HUES6 (cell line): Measurements from ENCODE around the gene TAF3.
A peak's percentile ranks its signal among the peaks of the same experiment; 100 is the strongest.

Source experiments
- H3K27ac ChIP-seq: 2 replicates; pipeline ENCODE4 v1.7.0; 2013; ENCODE audit warnings: low read depth, mild to moderate bottlenecking, low read length, inconsistent platforms
- H3K27me3 ChIP-seq: 2 replicates; pipeline ENCODE4 v1.6.1; 2013; ENCODE audit warnings: low read length; ENCODE audit not compliant: control insufficient read depth, insufficient read depth
- H3K36me3 ChIP-seq: 2 replicates; pipeline ENCODE4 v1.6.1; 2013; ENCODE audit warnings: low read length; ENCODE audit not compliant: control insufficient read depth, insufficient read depth
- H3K4me1 ChIP-seq: 2 replicates; pipeline ENCODE4 v1.6.1; 2013; ENCODE audit warnings: low read length; ENCODE audit not compliant: control insufficient read depth, insufficient read depth
- H3K4me3 ChIP-seq: 2 replicates; pipeline ENCODE4 v1.5.1; 2013; ENCODE audit warnings: low read depth, low read length
- H3K9ac ChIP-seq: one replicate; pipeline ENCODE4 v1.6.1; 2013; ENCODE audit warnings: mild to moderate bottlenecking, low read length
- H3K9me3 ChIP-seq: 2 replicates; pipeline ENCODE4 v1.6.1; 2013; ENCODE audit warnings: low read depth, low read length; ENCODE audit not compliant: control insufficient read depth, insufficient read depth

The TAF3 gene

GRCh38 chr10:8054244-8054493, 235.9 kb downstream of the TAF3 start:
- H3K9ac ChIP-seq: peak overlapping the region; percentile 71
- peak overlapping the region; percentile 70 for H3K4me3 ChIP-seq
- H3K27ac ChIP-seq: no peak overlapping the region
- H3K9me3 ChIP-seq: no peaks in the 10 kb centered on the region
- H3K27me3 ChIP-seq: peaks cover 97% of the 10 kb centered on the region
- no peaks in the 10 kb centered on the region for H3K36me3 ChIP-seq
- H3K4me1 ChIP-seq: peaks cover 44% of the 10 kb centered on the region

GRCh38 chr10:8054494-8055407, 236.4 kb downstream of the TAF3 start, which contains the start of gene GATA3:
TSS of gene GATA3 (plus strand) at chr10:8054688. CDS start at chr10:8055656, 968 bp downstream.
- Histone ChIP-seq H3K36me3 (no peaks in the 10 kb centered on the region), H3K27me3 (peaks cover 97% of the 10 kb centered on the region), H3K27ac (no peak within 1 kb of the TSS), H3K4me1 (peaks cover 48% of the 10 kb centered on the region), H3K9ac (peak within 1 kb of the TSS; percentile 71), H3K9me3 (no peaks in the 10 kb centered on the region), H3K4me3 (peak within 1 kb of the TSS; percentile 70)

GRCh38 chr10:8055420-8056349, 237.4 kb downstream of the TAF3 start:
- H3K4me1 ChIP-seq: peaks cover 57% of the 10 kb centered on the region
- H3K9ac ChIP-seq: peak overlapping the region; percentile 64
- peaks cover 97% of the 10 kb centered on the region for H3K27me3 ChIP-seq
- H3K9me3 ChIP-seq: no peaks in the 10 kb centered on the region
- H3K36me3 ChIP-seq: no peaks in the 10 kb centered on the region
- H3K4me3 ChIP-seq: peak overlapping the region; percentile 70
- H3K27ac ChIP-seq: no peak overlapping the region

- peak overlapping the region; percentile 70 for H3K4me3 ChIP-seq
- peaks cover 97% of the 10 kb centered on the region for H3K27me3 ChIP-seq
- H3K9me3 ChIP-seq: no peaks in the 10 kb centered on the region
- no peaks in the 10 kb centered on the region for H3K36me3 ChIP-seq
- H3K4me1 ChIP-seq: peaks cover 64% of the 10 kb centered on the region
- peak overlapping the region; percentile 6 for H3K9ac ChIP-seq
- H3K27ac ChIP-seq: no peak overlapping the region
Observed at GRCh38 chr10:8056378-8056777, 238.1 kb downstream of the TAF3 start.

GRCh38 chr10:8056871-8057331, 238.6 kb downstream of the TAF3 start:
- H3K9ac ChIP-seq: peak overlapping the region; percentile 6
- H3K27ac ChIP-seq: no peak overlapping the region
- H3K9me3 ChIP-seq: no peaks in the 10 kb centered on the region
- peaks cover 70% of the 10 kb centered on the region for H3K4me1 ChIP-seq
- no peaks in the 10 kb centered on the region for H3K36me3 ChIP-seq
- H3K4me3 ChIP-seq: peak overlapping the region; percentile 70
- peaks cover 97% of the 10 kb centered on the region for H3K27me3 ChIP-seq

GRCh38 chr10:8057636-8058273, 239.4 kb downstream of the TAF3 start:
- no peaks in the 10 kb centered on the region for H3K36me3 ChIP-seq
- peaks cover 70% of the 10 kb centered on the region for H3K4me1 ChIP-seq
- H3K9ac ChIP-seq: no peak overlapping the region
- H3K27me3 ChIP-seq: peaks cover 97% of the 10 kb centered on the region
- H3K27ac ChIP-seq: no peak overlapping the region
- H3K4me3 ChIP-seq: peak overlapping the region; percentile 70
- H3K9me3 ChIP-seq: no peaks in the 10 kb centered on the region

- peaks cover 73% of the 10 kb centered on the region for H3K4me1 ChIP-seq
- H3K9me3 ChIP-seq: no peaks in the 10 kb centered on the region
- peaks cover 98% of the 10 kb centered on the region for H3K27me3 ChIP-seq
- H3K36me3 ChIP-seq: no peaks in the 10 kb centered on the region
- H3K4me3 ChIP-seq: peak overlapping the region; percentile 70
- no peak overlapping the region for H3K9ac ChIP-seq
- no peak overlapping the region for H3K27ac ChIP-seq
Observed at GRCh38 chr10:8058274-8059111, 240.2 kb downstream of the TAF3 start.

GRCh38 chr10:8059191-8059936, 241.1 kb downstream of the TAF3 start:
- no peak overlapping the region for H3K27ac ChIP-seq
- peaks cover 99% of the 10 kb centered on the region for H3K27me3 ChIP-seq
- no peaks in the 10 kb centered on the region for H3K36me3 ChIP-seq
- peaks cover 78% of the 10 kb centered on the region for H3K4me1 ChIP-seq
- H3K9ac ChIP-seq: no peak overlapping the region
- peak overlapping the region; percentile 42; the same call in 1 of the 2 replicates for H3K4me3 ChIP-seq
- no peaks in the 10 kb centered on the region for H3K9me3 ChIP-seq

GRCh38 chr10:8060010-8060703, 241.9 kb downstream of the TAF3 start:
- H3K4me1 ChIP-seq: peaks cover 84% of the 10 kb centered on the region
- peak overlapping the region; percentile 2 for H3K9ac ChIP-seq

More at GRCh38 chr10:8060010-8060703, 241.9 kb downstream of the TAF3 start:
- no peak overlapping the region for H3K27ac ChIP-seq
- no peaks in the 10 kb centered on the region for H3K36me3 ChIP-seq
- peak overlapping the region; percentile 42; the same call in 1 of the 2 replicates for H3K4me3 ChIP-seq
- peaks cover 99% of the 10 kb centered on the region for H3K27me3 ChIP-seq
- H3K9me3 ChIP-seq: no peaks in the 10 kb centered on the region
